A673 (cell line): ENCODE results near the gene STXBP2. TPM values are rescaled to one million over a fixed set of nuclear protein-coding genes. Genes with fewer than 3 reads are reported as not detected.
A peak's percentile ranks its signal among the peaks of the same experiment; 100 is the strongest.

ENCODE experiments used
- BruUV-seq: library from RNA; stranded (reverse); fragments of 400-500 nt; replicated peaks from 2 replicates; lab custom pipeline; 2021; lab: Mats Ljungman, UMichigan
- CTCF ChIA-PET: fragments of 300-600 bp; sonication (Branson Sonifier 250); formaldehyde crosslinking; loops from one replicate; lab custom pipeline; 2022; ENCODE audit warnings: antibody characterized with exemption; lab: Charles Lee
- POLR2A ChIA-PET: fragments of 300-600 bp; sonication (Branson Sonifier 250); formaldehyde crosslinking; loops from one replicate; lab custom pipeline; 2022; ENCODE audit warnings: antibody characterized with exemption; ENCODE audit not compliant: low non-redundant PET; lab: Charles Lee
- DNase-seq: peaks from one replicate; pipeline ENCODE4 v3.0.0-alpha.2; 2015; ENCODE audit warnings: low spot score
- H3K27ac ChIP-seq: fragments of 200-600 bp; sonication (generic); 2 replicates; pipeline ENCODE4 v1.5.1; 2016; ENCODE audit warnings: mixed run types, low read depth, mild to moderate bottlenecking, mixed read lengths, antibody characterized with exemption, low read length; ENCODE audit not compliant: poor library complexity, severe bottlenecking
- H3K27me3 ChIP-seq: fragments of 200-600 bp; sonication (generic); replicated peaks from 2 replicates; pipeline ENCODE4 v1.6.1; 2017; ENCODE audit warnings: mixed run types, low read depth, mild to moderate bottlenecking, mixed read lengths, antibody characterized with exemption, low read length; ENCODE audit not compliant: insufficient read depth, poor library complexity
- H3K36me3 ChIP-seq: fragments of 200-600 bp; sonication (generic); 2 replicates; pipeline ENCODE4 v1.6.1; 2016; ENCODE audit warnings: mixed run types, mild to moderate bottlenecking, mixed read lengths, antibody characterized with exemption, low read length; ENCODE audit not compliant: insufficient read depth, poor library complexity, severe bottlenecking
- H3K4me1 ChIP-seq: fragments of 200-600 bp; sonication (generic); 2 replicates; pipeline ENCODE4 v1.6.1; 2017; ENCODE audit warnings: mixed run types, mild to moderate bottlenecking, mixed read lengths, antibody characterized with exemption, low read length; ENCODE audit not compliant: insufficient read depth, poor library complexity, severe bottlenecking
- H3K4me3 ChIP-seq: fragments of 200-600 bp; sonication (generic); 2 replicates; pipeline ENCODE4 v1.5.1; 2016; ENCODE audit warnings: low read depth, mixed run types, mild to moderate bottlenecking, mixed read lengths, low read length; ENCODE audit not compliant: poor library complexity, severe bottlenecking
- H3K9me3 ChIP-seq: fragments of 200-600 bp; sonication (generic); 2 replicates; pipeline ENCODE4 v1.6.1; 2016; ENCODE audit warnings: mixed run types, low read depth, mild to moderate bottlenecking, mixed read lengths, antibody characterized with exemption, low read length; ENCODE audit not compliant: poor library complexity, severe bottlenecking
- CTCF ChIP-seq: fragments of 300-800, 200-600 bp; sonication (generic); conservative IDR thresholded peaks from 2 replicates; pipeline ENCODE4 v1.5.1; 2017; ENCODE audit warnings: low read depth, mild to moderate bottlenecking, antibody characterized with exemption, low read length, moderate library complexity, mixed read lengths
- EZH2 ChIP-seq: fragments of 200-600 bp; sonication (generic); IDR thresholded peaks from 2 replicates; pipeline ENCODE4 v1.6.1; 2017; ENCODE audit warnings: borderline replicate concordance, low read depth, mild to moderate bottlenecking, mixed read lengths, antibody characterized with exemption, low read length; ENCODE audit not compliant: poor library complexity, severe bottlenecking
- intact Hi-C: fragments of 100-400 bp; cut with micrococcal nuclease; formaldehyde crosslinking; loops from one replicate; pipeline ENCODE4 v1.10.0; 2022; ENCODE audit not compliant: unreplicated experiment
- total RNA-seq: library from RNA; stranded (reverse); gene quantifications from 2 replicates; pipeline ENCODE4 v1.2.3, GENCODE V29; 2021

STXBP2 gene
- total RNA-seq, 1 experiment from 2014 or later, result 49.8 TPM

DNA sequence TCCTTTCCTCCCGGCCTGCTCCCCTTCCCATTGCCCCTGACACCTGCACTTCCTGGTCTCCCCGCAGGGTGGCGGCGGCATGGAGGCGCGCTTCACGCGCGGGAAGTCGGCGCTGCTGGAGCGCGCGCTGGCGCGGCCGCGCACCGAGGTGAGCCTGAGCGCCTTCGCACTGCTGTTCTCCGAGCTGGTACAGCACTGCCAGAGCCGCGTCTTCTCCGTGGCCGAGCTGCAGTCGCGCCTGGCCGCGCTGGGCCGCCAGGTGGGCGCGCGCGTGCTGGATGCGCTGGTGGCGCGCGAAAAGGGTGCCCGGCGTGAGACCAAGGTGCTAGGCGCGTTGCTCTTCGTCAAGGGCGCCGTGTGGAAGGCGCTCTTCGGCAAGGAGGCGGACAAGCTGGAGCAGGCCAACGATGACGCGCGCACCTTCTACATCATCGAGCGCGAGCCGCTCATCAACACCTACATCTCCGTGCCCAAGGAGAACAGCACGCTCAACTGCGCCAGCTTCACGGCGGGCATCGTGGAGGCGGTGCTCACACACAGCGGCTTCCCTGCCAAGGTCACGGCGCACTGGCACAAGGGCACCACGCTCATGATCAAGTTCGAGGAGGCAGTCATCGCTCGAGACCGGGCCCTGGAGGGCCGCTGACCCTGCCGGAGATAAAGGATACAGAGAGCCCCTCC is 45.4 kb downstream of the STXBP2 start:
- DNase-seq, result no peak
- ChIA-PET CTCF (no interaction called here), POLR2A (no interaction called here)

DNA sequence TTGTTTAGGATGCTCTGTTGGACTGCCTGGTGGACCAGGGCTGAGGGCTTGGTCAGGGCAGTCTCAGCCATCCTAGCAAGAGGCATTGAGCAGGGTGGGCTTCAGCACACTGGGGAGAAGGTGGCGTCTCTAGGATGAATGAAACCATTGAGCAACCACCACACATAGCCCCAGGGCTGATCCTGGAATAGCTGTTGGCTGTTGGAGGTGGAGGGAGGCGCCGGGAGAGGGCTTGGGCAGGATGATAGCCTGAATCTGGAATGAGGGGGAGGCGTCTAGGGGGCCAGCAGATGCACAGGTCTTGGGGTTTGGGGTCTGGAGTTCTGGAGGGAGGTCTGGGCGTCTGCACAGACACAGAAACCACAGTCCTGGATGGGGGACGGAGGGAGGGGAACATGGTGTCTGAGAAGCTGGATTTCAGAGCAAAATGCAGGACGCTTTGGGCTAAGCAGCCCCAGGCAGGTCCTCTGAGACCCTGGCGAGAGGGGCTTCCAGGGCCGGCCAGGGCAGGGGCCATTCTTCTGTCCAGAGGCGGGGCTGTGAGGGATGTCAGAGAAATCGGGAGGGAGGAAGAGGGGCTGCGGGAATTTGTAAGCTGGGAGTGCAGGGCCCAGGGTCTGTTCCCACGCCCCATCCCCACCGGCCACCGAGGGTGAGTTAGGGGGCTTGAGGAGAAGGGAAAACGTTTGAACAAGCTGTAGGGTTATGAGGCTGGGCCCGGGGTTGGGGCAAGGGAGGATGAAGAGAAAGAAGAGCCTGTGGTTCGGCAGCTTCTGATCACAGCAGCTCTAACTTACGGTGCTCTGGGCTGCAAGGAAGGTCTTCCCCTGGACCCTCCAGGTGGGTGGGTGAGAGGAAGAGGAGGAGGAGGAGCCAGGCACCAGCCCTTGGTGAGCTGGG is 48.9 kb downstream of the STXBP2 start:
- POLR2A ChIA-PET, result no interaction called here
- BruUV-seq, result no TSS peak

More for the DNA sequence above, 45.4 kb downstream of the STXBP2 start:
- H3K27me3 ChIP-seq, result no peaks in the 10 kb centered on the region
- peaks cover 8% of the 10 kb centered on the region for H3K4me1 ChIP-seq
- TSS peak; percentile 67 for BruUV-seq
- peak overlapping the region; percentile 97 for H3K4me3 ChIP-seq
- peak overlapping the region; percentile 13 for H3K27ac ChIP-seq
- peaks cover 9% of the 10 kb centered on the region for H3K36me3 ChIP-seq
- H3K9me3 ChIP-seq, result no peaks in the 10 kb centered on the region
- intact Hi-C loops, result loop anchor here (5.0 kb wide), 1 partner anchor 315 kb away; no protein-coding TSS in a partner anchor
- TF ChIP-seq EZH2 (no peak), CTCF (no peak)

More for the DNA sequence above, 48.9 kb downstream of the STXBP2 start:
- no peak for DNase-seq
- CTCF ChIA-PET, result interaction anchor here (0.6 kb wide), 1 partner anchor 184 kb away, joined by 9 read pairs; no protein-coding TSS in a partner anchor
- Histone ChIP-seq H3K36me3 (peaks cover 9% of the 10 kb centered on the region), H3K9me3 (no peaks in the 10 kb centered on the region), H3K4me3 (no peak overlapping the region), H3K27me3 (peaks cover 16% of the 10 kb centered on the region), H3K27ac (no peak overlapping the region), H3K4me1 (no peaks in the 10 kb centered on the region)
- no peak for TF ChIP-seq CTCF
- TF ChIP-seq EZH2, result no peak
- intact Hi-C loops, result no loop called here
